Fibroblast of villous mesenchyme (primary cell): Measurements from ENCODE around the gene PRSS2. TPM values are rescaled to one million over a fixed set of nuclear protein-coding genes. Genes with fewer than 3 reads are reported as not detected.
"Not testable (repeated sequence)": the region's sequence is repeated elsewhere in the genome, so short reads cannot be mapped to it uniquely, and the experiment has no call there.

Source experiments
- DNase-seq: peaks from one replicate; pipeline ENCODE4 v3.0.0-alpha.2; 2010; ENCODE audit warnings: low read depth
- H3K4me3 ChIP-seq: 2 replicates; pipeline ENCODE4 v1.5.1; 2011; ENCODE audit warnings: low read depth, mild to moderate bottlenecking, low read length
- CTCF ChIP-seq: IDR thresholded peaks from 2 replicates; pipeline ENCODE4 v1.5.1; 2012; ENCODE audit warnings: low read depth, mild to moderate bottlenecking, low read length; ENCODE audit not compliant: insufficient read depth
- total RNA-seq: library from RNA; depleted of rRNA; stranded (reverse); fragments of >200 nt; gene quantifications from 2 replicates; pipeline ENCODE4 v1.2.3, GENCODE V29; 2012

PRSS2 gene
- not detected in 2 replicates for total RNA-seq

GRCh38 chr7:142770661-142771352, at the start of gene PRSS2:
Gene PRSS2 (plus strand): TSS chr7:142770970. CDS start chr7:142770983, 13 bp downstream.
- no peak for DNase-seq
- no peak within 1 kb of the TSS for H3K4me3 ChIP-seq
- no peak for TF ChIP-seq CTCF

GRCh38 chr7:142720986-142721385, 49.8 kb upstream of the PRSS2 start:
- no peak overlapping the region for H3K4me3 ChIP-seq
- TF ChIP-seq CTCF: no peak
- no peak for DNase-seq

- no peak overlapping the region for H3K4me3 ChIP-seq
- no peak for TF ChIP-seq CTCF
- no peak for DNase-seq
Observed at GRCh38 chr7:142722248-142722794, 48.4 kb upstream of the PRSS2 start.

GRCh38 chr7:142733271-142733670, 37.5 kb upstream of the PRSS2 start:
- no peak for DNase-seq
- no peak for TF ChIP-seq CTCF
- no peak overlapping the region for H3K4me3 ChIP-seq

- no peak for DNase-seq
- peak; percentile 25 for TF ChIP-seq CTCF
- H3K4me3 ChIP-seq: no peak overlapping the region
Observed at GRCh38 chr7:142739923-142740492, 30.8 kb upstream of the PRSS2 start.

GRCh38 chr7:142740786-142741185, 30.0 kb upstream of the PRSS2 start:
- no peak for DNase-seq
- no peak for TF ChIP-seq CTCF
- H3K4me3 ChIP-seq: no peak overlapping the region

GRCh38 chr7:142741932-142742331, 28.8 kb upstream of the PRSS2 start:
- not testable (repeated sequence) for H3K4me3 ChIP-seq, DNase-seq
